GM18499 (cell line): ENCODE results near the gene RGS7.
"Not testable (repeated sequence)": the region's sequence is repeated elsewhere in the genome, so short reads cannot be mapped to it uniquely, and the experiment has no call there.

Experiments used
- ATAC-seq: cut with Tn5 transposase; IDR thresholded peaks from one replicate; pipeline ENCODE4 v1.9.1; 2021; ENCODE audit warnings: moderate number of reproducible peaks; ENCODE audit not compliant: insufficient read depth, unreplicated experiment

The RGS7 gene

DNA sequence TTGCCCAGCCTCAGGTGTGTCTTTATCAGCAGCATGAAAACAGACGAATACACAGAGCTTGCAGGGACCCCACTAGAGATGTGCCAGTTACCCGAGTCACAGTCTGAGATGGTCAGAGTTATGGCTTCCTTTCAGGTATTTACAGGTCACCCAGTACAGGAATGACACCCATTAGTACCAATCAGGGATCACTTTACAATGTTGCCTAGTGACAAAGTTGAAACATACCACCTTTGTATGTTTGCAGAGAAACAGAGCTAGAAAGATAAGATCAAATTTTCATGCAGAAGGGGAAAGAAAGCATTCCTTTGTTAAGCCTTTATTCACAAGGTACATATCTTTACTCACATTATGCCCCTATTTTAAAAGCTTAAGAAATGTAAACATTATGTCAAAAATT, 137.6 kb downstream of the RGS7 start:
- ATAC-seq, result no peak

DNA sequence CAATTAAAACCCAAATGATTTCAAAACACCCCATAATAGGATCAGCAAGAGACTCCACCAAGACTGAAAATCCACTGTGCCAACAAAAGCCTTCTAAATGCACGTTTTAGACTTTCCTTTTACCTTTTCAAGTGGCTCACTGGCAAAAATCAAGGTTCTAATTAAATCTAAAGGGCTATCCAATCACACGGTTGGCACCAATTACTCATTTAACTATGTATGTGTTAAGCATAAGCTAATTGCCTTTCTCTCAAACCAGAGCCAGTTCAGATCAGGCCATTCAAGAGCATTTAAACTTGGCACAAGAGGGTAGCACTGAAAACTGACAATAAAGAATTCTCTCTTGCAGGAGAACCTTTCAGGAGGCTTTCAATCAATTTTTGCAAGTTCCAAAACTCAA, 139.5 kb downstream of the RGS7 start:
- no peak for ATAC-seq

DNA sequence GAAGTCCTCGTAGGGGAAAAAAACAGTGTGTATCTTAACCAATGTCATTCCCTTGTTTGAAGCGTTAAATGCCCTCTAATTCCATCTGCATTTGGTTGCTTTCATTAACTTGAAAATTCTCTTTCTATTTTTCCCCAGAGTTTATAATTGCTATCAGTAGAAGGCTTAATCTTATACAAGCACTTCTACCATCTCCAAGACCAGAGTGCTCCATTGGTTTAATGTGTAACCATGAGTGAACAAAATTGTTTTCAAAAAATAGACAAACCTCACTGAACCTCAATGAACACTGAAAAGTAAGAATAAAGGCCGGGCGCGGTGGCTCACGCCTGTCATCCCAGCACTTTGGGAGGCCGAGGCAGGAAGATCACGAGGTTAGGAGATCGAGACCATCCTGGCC, 141.3 kb downstream of the RGS7 start:
- ATAC-seq, result no peak

DNA sequence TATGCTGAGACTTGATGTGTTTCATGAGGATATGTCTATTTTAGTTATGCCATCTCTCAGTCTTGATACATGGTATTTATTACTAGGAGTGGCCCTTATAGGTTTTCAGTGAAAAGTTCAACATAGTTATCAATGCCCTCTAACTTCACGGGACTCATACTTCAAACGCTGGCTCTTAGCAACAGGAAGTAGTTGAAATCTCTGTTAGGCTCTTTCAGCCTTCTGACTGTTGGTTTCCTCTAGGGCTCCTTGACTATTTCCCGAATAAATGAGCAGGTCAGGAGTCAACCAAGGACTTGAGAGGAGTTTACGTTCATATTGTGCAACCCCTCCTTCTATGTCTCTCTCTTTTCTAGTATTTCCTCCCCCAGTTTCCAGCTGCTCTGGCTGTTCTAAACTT, 141.8 kb downstream of the RGS7 start:
- no peak for ATAC-seq

DNA sequence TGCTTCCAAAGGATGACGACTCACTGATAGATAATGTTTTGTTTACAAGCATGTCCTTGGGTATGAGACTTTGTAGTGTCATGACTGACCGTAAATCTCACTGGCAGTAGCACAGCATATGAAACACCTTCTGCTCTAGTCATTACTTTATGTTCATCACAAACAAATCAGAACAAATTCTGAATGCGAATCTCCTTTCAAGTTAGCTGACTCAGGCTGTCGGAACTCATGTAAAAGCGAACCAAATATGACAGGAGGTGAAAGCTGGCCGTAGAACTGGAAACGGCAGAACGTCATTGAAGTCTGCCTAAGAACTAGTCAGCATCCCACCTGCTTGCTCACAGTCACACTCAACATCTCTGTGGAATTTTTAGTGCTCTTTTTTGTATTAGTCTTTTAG, 143.9 kb downstream of the RGS7 start:
- no peak for ATAC-seq

DNA sequence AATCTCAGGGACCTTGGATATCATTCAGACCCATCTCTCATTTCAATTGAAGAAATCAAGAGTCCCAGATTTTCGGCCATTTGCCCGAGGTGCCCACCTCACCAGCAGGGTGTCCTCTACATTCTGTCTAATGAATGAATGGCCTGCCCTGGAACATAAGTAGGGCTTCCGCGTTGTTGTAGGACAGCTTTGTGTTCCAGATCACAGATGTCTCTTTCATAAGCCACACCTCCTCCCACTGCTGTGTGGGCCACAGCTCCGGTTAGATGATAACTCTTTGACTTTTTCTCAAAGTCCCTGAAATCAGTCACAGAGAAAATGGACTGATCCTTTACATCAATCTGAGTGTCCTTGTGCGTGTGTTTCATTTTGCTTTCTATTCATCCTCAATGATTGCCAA, 144.4 kb downstream of the RGS7 start:
- no peak for ATAC-seq

DNA sequence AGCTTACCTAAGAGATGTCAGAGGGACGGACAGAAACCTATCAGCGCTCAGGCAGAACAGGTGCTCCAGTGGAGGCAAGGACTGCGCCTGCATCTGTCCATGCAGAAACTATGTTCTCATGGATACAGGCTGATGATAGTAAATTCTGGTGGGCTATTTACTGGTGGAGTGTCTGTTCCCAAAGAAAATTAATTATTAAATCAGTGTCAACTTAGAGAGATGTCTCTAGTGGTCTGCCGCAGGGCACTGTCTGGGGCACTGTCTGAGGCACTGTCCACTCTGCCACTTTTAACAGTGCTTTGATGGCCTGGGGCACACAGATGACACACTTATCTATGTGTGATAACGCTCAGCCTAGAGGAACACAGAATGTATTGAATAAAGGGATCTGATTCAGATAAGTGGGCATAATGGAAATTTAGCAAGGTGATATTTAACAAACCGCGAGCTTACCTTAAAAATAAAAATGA, 148.1 kb downstream of the RGS7 start:
- ATAC-seq, result no peak

DNA sequence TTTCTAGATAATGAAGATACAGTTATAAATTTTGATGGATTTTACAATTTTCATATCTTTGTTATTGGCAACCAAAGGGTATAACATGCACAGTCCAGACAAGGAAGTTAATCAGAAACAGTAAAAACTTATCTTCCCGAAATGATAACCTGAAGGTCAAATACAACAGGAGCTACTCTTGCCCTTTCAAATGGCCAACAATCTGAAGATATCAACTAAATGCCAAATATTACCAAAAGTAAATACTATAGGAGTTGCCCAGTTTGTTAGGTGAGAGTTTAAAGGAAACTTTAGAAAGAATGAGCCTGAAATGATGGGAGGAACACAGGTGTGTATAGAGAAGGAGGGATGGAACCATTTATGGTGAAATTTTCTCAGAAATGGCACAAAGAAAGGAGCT, 153.2 kb downstream of the RGS7 start:
- ATAC-seq, result no peak

DNA sequence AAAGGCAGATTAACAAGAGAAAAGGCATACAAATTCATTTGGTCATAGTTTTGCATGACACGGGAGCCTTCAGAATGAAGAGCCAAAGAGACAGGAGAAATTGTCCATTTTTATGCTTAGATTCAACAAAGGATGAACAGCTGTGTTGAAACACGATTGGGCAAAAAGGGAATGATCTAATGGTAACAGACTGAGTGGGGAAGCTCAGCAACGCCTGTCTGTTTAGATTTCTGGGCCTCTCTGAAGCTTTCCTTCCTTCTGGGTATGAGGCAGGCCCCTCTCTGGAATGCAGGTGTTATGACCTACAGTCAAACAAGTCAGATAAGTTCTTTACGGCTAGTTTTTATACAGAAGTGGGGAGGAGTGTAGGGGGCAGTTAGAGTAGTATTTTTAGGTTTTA, 154.6 kb downstream of the RGS7 start:
- no peak for ATAC-seq

DNA sequence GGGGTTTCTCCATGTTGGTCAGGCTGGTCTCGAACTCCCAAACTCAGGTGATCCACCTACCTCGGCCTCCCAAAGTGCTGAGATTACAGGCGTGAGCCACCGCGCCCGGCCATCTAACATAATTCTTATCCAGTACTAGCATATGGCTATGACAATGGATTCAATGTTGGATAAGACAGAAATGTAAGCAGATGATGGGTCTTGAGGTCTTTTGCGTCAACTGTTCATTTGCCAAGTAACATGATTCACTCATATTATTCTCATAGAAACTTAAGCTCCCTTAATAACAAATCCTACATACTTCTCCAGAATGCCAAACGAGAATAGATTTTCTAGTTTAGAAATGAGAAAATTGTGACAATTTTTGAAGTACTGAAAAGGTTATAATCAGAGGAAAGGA, 170.3 kb downstream of the RGS7 start:
- ATAC-seq, result no peak

DNA sequence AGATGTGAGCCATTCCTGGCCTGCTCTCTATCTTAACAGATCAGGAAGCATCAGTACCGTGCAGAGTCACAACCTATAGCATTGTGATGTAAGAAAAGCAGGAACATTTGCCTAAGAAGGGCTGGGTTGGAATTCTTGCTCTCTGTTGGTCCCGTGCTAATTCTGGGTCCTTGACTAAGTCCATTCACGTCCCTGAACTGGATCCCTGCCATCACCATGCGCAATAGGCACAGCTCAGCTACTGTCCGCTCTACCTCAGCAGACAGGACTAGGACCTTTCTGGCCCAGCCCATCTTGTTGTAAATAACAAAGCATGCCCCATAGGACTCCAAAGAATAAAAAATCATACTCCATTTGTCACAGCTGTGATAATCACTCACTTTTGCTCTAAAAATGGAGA, 175.0 kb downstream of the RGS7 start:
- ATAC-seq, result no peak

DNA sequence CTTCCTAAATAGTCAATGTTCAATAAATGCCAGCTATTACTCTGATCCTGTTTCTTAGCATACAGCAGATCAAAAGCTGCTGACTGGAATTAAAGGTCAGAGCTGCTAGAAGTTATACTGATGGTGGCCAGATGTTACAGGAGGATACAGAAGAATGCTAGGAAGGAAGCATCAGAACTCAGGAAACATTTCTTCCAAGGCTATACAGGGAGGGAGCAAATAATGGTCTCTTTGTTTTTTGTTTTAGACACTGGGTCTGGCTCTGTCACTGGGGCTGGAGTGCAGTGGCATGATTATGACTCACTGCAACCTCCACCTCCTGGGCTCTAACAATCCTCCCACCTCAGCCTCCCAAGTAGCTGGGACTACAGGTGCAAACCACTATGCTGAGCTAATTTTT, 175.5 kb downstream of the RGS7 start:
- ATAC-seq, result no peak

DNA sequence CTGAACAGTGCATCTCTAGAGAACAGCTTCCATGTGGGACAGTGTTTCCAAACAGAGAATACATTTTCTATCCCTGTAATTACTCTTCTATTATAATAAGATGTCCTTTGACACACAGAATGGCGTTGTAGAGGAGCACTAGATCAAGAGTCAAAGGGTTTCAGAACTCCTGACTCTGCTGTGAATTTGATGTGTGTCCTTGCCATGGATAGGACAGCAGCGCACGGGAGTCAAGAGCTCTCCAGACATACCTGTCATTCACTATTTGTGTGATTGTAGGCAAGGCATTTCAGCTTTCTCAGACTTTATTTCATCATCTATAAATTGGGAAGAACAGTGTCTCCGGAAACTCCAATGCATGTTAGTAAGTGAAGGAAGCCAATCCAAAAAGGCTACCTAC, 176.4 kb downstream of the RGS7 start:
- no peak for ATAC-seq

DNA sequence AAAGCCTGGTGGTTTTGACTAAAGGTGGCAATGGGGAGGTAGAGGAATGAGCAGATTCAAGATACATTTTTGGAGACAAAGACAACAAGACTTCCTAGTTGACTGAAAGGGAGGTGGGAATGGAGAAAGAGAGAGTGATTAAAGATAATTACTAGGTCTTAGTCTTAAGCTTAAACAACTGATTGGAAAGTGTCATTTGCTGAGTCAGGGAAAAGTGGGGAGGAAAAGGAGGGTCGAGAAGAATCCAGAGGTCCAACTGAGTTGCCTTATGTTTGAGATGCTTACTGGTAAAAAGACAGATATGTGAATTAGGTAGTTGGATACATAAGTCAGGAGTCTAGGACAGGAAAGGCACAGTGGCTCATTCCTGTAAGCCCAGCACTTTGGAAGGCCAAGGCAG, 179.3 kb downstream of the RGS7 start:
- ATAC-seq, result no peak

DNA sequence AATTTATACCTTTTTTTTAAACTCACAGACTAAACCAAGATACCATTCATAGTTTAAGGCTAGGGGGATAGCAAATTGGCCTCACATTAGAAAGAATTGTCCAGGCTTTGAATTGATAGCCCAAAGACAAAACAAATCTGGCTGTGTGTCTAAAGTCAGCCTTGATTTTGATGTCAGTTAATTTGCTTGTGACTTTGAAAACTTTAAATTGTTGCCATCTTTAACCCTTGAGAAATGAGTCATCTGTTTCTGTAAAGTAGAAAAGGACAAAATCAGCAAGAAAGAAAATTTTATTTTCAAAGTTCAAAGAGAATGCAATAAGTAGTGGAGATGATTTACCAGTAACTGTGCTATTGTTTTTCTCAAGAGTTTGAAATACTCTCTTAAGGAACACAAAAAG, 184.5 kb downstream of the RGS7 start:
- no peak for ATAC-seq

DNA sequence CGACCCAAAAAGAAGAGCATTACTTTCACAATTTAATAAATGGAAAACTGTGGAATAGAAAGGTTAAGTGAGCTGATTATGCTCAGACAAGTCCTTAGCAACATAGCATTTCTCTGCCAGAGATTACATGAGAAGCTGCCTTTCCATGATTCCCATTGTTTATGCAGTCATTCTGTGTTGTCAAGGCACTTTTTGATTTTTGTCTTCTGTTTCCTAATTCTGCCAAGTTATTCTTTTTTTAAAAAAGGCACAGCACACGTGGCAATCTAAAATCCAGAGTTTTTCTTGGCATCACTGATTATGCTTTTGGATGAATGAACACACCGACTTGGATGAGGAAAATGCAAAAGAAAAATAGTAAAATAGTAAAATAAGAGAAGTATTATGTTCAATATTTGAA, 185.0 kb downstream of the RGS7 start:
- ATAC-seq, result no peak

DNA sequence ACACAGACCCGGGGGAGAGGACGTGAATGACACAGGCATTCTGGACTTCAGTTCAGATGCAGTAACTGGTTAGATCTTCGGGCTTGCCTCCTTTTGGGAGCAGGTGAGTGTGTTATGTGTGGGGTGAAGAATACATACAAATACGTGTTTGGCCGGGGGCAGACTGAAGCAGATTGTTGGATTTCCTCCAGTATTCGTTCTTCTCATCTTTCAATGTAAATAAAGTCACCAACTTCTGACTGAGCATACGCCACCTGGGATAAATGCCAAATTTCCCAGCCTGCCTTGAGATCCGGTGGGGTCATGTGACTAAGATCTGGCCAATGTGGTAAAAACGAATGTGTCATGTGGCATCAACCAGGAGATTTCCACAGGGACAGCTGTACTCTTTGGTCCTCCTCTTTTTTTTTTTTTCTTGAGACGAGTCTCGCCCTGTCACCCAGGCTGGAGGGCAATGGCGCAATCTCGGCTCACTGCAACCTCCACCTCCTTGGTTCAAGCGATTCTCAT, 189.8 kb downstream of the RGS7 start:
- no peak for ATAC-seq

DNA sequence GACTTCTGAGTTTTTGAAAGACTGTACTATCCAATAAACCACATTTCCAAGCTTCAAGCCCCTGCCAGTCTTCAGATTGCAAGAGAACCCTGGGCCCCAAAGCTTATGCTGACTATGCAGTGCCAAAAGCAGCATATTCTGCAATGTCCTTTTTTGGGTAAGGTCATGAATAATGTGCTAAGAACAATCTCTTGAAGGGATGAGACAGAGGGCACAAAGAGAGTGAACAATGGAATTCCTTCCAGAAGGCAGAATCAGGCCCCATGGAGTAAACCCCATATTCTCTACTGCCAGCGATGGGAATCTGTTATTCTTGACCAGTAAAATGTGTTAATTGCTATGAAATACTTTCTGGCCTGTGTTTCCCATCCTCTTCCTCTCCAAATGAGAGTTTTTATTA, 190.4 kb downstream of the RGS7 start:
- ATAC-seq, result no peak

DNA sequence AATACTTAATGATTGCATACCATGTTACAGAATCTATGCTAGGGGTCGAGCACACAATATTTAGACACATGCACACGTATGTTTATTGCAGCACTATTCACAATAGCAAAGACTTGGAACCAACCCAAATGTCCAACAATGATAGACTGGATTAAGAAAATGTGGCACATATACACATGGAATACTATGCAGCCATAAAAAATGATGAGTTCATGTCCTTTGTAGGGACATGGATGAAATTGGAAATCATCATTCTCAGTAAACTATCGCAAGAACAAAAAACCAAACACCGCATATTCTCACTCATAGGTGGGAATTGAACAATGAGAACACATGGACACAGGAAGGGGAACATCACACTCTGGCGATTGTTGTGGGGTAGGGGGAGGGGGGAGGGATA, 191.7 kb downstream of the RGS7 start:
- not testable (repeated sequence) for ATAC-seq

DNA sequence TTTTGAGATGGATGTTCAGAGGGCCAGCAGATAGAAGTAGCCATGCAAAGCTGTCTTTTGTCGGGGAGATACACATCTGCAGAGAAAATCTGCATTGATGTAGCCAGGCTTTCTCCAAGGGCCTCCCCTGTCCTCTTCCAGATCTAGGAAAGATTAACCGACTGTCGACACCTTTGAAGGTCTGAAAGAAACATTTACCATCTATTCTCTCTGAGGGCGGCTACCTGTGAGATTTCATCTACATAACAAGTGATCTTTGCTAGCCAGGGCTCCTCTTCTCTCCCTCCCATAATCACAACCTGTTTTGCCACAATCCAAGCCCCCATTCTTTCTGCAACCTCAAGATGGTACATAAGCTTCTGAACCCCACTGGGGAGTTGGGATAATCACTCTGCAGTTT, 193.6 kb downstream of the RGS7 start:
- no peak for ATAC-seq

DNA sequence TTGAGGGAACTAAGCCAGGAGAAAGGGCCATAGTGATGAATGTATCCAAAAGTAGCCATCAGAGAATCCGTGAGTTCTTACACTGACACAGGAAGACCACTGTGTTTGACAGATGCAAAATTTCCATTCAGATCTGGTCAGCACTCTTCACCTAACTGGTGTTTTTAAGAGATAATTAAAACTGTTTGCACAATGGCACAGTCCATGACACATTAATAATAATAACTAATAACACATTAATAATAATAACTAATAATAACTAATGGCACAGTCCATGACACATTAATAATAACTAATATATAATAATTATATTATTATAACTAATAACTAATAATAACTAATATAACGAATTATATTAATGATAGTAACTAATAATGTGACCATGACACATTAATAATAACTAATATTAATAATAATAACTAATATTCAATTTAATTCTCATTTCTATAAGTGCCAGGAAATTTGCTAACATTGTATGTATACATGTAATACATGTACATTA, 195.8 kb downstream of the RGS7 start:
- no peak for ATAC-seq

DNA sequence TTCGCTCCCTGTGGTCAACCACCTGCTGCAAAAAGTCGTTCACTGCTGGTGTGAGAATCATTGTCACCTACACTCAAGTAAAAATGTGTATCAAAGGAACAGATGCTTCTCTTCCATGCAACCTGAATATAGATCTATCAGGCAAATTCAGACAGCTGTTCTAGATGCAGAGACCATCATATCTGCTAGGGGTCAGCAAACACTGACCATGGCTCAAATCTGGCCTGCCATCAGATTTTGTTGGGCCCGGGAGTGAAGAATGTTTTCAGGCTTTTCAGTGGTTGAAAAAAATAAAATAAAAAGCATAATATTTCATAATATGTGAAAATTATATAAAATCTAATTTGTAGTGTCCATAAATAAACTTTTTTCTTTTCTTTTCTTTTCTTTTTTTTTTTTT, 199.6 kb downstream of the RGS7 start:
- no peak for ATAC-seq
